Hepatocyte (in vitro differentiated cells): ENCODE data around the gene NTNG2.

ENCODE experiments used
- EZH2 ChIP-seq: fragments of 200-600 bp; sonication (generic); IDR thresholded peaks from 2 replicates; pipeline ENCODE4 v1.6.1; 2016; ENCODE audit warnings: antibody characterized with exemption, mild to moderate bottlenecking, borderline replicate concordance
- TF ChIP-seq, protein P1 (sequence below): fragments of 200-600 bp; sonication (generic); IDR thresholded peaks from 2 replicates; pipeline ENCODE4 v1.5.1; 2016; ENCODE audit warnings: antibody characterized with exemption, mild to moderate bottlenecking; ENCODE audit not compliant: poor library complexity

DNA sequence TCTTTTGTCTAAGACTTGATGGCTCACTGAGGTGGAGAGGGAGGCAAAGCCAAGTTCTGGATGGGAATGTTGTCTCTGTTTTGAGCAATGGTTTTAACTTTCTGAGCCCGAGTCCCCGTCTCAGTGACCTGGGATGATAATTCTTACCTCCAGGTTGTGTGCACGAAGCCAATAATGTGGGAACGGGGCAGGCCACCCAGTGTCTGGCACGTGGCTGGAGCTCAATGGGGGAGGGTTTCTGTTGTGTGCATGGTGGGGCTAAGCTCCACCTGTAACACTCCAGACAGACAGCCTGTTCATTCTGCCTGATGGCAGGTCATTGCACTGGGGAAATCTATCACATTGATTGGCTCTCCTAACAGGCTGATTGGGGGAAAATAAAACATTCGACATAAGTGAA lies 37.1 kb upstream of the NTNG2 start:
- TF ChIP-seq, protein P1, sequence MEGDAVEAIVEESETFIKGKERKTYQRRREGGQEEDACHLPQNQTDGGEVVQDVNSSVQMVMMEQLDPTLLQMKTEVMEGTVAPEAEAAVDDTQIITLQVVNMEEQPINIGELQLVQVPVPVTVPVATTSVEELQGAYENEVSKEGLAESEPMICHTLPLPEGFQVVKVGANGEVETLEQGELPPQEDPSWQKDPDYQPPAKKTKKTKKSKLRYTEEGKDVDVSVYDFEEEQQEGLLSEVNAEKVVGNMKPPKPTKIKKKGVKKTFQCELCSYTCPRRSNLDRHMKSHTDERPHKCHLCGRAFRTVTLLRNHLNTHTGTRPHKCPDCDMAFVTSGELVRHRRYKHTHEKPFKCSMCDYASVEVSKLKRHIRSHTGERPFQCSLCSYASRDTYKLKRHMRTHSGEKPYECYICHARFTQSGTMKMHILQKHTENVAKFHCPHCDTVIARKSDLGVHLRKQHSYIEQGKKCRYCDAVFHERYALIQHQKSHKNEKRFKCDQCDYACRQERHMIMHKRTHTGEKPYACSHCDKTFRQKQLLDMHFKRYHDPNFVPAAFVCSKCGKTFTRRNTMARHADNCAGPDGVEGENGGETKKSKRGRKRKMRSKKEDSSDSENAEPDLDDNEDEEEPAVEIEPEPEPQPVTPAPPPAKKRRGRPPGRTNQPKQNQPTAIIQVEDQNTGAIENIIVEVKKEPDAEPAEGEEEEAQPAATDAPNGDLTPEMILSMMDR: no peak
- TF ChIP-seq EZH2: no peak
